A549 treated with RU486 at 1 μM for 4 hours (cell line): Measurements from ENCODE around the gene STX1A. TPM values are rescaled to one million over a fixed set of nuclear protein-coding genes. Genes with fewer than 3 reads are reported as not detected.

Source experiments
- total RNA-seq: library from RNA; stranded (reverse); fragments of 200-300 nt; extraction: Qiagen RNA extraction; gene quantifications from 5 replicates; pipeline ENCODE4 v1.2.3, GENCODE V29; 2022; ENCODE audit warnings: low read depth

STX1A gene
- total RNA-seq, result 58.5 to 80.4 TPM (median 70.2 TPM) in 5 replicates

GRCh38 chr7:73718905-73719805 lies at the start of gene STX1A:
TSS of gene STX1A (minus strand) at chr7:73719669. CDS start at chr7:73719631, 38 bp downstream.

GRCh38 chr7:73738612-73739386 lies 19.3 kb upstream of the STX1A start, which contains the start of gene ABHD11:
TSS of gene ABHD11 (minus strand) at chr7:73738802. CDS start at chr7:73738770, 32 bp downstream.

GRCh38 chr7:73683056-73683787 lies 36.2 kb downstream of the STX1A start, which contains the start of the genes BUD23 and DNAJC30:
TSS of gene BUD23 (plus strand) at chr7:73683597. CDS start at chr7:73683626, 29 bp downstream.
TSS of gene DNAJC30 (minus strand) at chr7:73683453. CDS start at chr7:73683423, 30 bp downstream.

GRCh38 chr7:73667344-73668102 lies 51.9 kb downstream of the STX1A start, which contains the start of gene VPS37D:
TSS of gene VPS37D (plus strand) at chr7:73667831. CDS start at chr7:73667959, 128 bp downstream.

Other genes with a start within 250 kb of the STX1A start
- gene BAZ1B, start 197.4 kb downstream of the STX1A start, total RNA-seq, result 52.1 to 66.9 TPM (median 61.1 TPM) in 5 replicates
- gene BCL7B, start 162.0 kb downstream of the STX1A start, total RNA-seq, result 64.3 to 77.7 TPM (median 72.6 TPM) in 5 replicates
- 54.2 to 57.6 TPM (median 55.2 TPM) in 5 replicates for gene TBL2, start 141.1 kb downstream of the STX1A start, total RNA-seq
- gene MLXIPL, start 95.1 kb downstream of the STX1A start, total RNA-seq, result 0.63 to 1.3 TPM (median 0.90 TPM) in 5 replicates
- gene VPS37D, start 51.8 kb downstream of the STX1A start, total RNA-seq, result 2.9 to 6.0 TPM (median 5.1 TPM) in 5 replicates
- gene DNAJC30, start 36.2 kb downstream of the STX1A start, total RNA-seq, result 6.9 to 10.5 TPM (median 10.2 TPM) in 5 replicates
- gene BUD23, start 36.1 kb downstream of the STX1A start, total RNA-seq, result 126 to 174 TPM (median 136 TPM) in 5 replicates
- 20.5 to 29.3 TPM (median 24.9 TPM) in 5 replicates for gene ABHD11, start 19.1 kb upstream of the STX1A start, total RNA-seq
- gene CLDN3, start 50.6 kb upstream of the STX1A start, total RNA-seq, result 1.4 to 3.4 TPM (median 2.9 TPM) in 5 replicates
- gene CLDN4, start 111.3 kb upstream of the STX1A start, total RNA-seq, result 4.2 to 7.1 TPM (median 5.1 TPM) in 5 replicates
- gene METTL27, start 122.8 kb upstream of the STX1A start, total RNA-seq, result 7.2 to 11.6 TPM (median 9.1 TPM) in 5 replicates
- gene TMEM270, start 141.5 kb upstream of the STX1A start, total RNA-seq, result 0.20 to 0.54 TPM in 2 of 5 replicates, not detected in the others